SK-N-MC (cell line): ENCODE data around the gene MYCBP2.

ENCODE experiments used
- EZH2 ChIP-seq: fragments of 200-600 bp; sonication (generic); IDR thresholded peaks from one replicate; pipeline ENCODE4 v1.6.1; 2017; ENCODE audit warnings: antibody characterized with exemption
- POLR2AphosphoS5 ChIP-seq: IDR thresholded peaks from 2 replicates; pipeline ENCODE4 v1.6.1; 2012; ENCODE audit warnings: mild to moderate bottlenecking, low read depth, low read length, borderline replicate concordance

DNA sequence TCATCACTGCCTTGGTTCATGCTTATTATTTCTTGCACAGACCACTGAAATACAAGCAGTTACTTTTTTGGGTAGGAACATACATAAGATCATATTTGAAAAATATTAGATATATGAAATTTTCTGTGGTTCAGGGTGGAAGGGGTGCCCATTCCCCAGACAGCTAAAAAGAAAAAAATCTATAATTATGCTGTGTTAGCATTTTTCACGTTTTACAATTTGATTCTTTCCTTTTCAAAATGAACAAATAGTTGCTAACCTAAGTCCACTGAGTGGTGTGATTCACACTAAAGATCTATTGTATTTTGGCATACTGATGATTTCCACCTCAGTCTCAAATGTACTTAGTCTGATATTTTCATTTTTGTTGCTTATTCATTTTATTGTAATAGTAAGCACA is 233.2 kb downstream of the MYCBP2 start:
- no peak for TF ChIP-seq EZH2
- no peak for TF ChIP-seq POLR2AphosphoS5
